Retinal pigment epithelial cell (primary cell): Measurements from ENCODE around the gene AMPD3.

Source experiments
- DNase-seq: peaks from one replicate; pipeline ENCODE4 v3.0.0-alpha.2; 2010; ENCODE audit warnings: low read depth
- H3K4me3 ChIP-seq: 2 replicates; pipeline ENCODE4 v1.5.1; 2011; ENCODE audit warnings: mild to moderate bottlenecking, low read length, control low read depth, moderate library complexity
- TF ChIP-seq, protein P1 (sequence below): conservative IDR thresholded peaks from 2 replicates; pipeline ENCODE4 v1.5.1; 2011; ENCODE audit warnings: low read depth, low read length, control low read depth, inconsistent platforms

AMPD3 gene

DNA sequence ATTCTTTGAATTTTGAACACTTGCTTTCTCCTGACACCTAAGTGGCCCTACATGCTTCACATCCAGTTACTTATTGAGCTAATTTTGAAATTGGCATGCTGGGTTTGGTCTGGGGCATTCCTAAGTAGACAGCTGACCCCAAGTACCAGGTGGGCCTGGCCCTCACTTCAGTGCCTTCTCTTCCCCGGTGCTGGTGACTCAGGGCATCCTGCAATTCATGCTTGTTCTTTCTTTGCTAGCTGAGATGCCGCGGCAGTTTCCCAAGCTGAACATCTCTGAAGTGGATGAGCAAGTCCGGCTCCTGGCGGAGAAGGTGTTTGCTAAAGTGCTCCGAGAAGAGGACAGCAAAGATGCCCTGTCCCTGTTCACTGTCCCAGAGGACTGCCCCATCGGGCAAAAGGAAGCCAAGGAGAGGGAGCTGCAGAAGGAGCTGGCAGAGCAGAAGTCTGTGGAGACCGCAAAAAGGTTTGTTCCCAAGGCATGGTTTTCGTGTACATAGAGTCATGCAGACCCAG, 6.3 kb downstream of the AMPD3 start:
- DNase-seq: no peak
- H3K4me3 ChIP-seq: no peak overlapping the region
- TF ChIP-seq, protein P1, sequence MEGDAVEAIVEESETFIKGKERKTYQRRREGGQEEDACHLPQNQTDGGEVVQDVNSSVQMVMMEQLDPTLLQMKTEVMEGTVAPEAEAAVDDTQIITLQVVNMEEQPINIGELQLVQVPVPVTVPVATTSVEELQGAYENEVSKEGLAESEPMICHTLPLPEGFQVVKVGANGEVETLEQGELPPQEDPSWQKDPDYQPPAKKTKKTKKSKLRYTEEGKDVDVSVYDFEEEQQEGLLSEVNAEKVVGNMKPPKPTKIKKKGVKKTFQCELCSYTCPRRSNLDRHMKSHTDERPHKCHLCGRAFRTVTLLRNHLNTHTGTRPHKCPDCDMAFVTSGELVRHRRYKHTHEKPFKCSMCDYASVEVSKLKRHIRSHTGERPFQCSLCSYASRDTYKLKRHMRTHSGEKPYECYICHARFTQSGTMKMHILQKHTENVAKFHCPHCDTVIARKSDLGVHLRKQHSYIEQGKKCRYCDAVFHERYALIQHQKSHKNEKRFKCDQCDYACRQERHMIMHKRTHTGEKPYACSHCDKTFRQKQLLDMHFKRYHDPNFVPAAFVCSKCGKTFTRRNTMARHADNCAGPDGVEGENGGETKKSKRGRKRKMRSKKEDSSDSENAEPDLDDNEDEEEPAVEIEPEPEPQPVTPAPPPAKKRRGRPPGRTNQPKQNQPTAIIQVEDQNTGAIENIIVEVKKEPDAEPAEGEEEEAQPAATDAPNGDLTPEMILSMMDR: no peak

DNA sequence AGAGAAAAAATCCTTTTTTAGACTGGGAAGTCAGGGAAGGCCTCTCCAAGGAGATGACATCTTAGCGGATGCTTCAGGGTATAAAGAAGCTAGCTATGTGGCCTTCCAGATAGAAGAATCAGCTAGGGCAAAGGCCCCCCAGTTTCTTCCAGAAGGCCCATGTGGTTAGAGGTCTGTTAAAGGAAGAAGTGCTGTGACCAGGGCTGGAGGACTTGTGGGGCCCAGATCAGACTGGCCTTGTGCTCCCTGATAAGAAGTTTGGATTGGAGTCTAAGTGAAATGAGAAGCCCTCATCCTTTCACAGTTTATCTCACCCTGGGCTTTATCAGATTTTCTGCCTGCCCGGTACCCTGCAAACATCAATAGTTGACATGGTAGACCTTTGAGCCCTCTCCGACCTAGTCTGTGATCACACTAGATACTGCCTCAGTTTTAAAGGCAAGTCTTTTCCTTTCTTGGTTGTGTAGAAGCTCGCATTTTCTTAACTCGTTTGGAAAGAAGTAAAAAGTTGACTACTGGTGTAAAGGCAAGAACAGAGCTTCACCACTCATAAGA, 7.8 kb downstream of the AMPD3 start:
- TF ChIP-seq, protein P1: no peak
- no peak for DNase-seq
- no peak overlapping the region for H3K4me3 ChIP-seq

DNA sequence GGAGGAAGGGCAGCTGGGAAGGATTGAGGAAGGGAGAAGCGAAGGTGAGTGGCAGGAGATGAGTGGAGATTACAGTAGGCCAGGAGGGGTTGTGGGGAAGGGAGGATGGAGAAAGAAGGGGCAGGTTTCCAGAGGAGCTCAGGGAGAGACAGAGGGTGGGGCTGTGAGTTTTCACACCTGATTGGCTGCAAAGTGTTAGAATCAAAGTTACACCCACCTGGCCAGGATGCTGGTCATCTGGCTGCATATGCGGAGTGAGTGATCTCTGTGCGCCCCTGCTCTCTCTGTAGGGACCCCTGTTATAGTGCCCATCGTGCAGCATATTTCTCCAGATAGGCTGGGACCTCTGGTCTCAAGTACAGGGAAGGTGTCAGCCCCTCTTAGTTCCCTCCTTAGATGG, 18.3 kb downstream of the AMPD3 start:
- TF ChIP-seq, protein P1: no peak
- H3K4me3 ChIP-seq: no peak overlapping the region
- no peak for DNase-seq

DNA sequence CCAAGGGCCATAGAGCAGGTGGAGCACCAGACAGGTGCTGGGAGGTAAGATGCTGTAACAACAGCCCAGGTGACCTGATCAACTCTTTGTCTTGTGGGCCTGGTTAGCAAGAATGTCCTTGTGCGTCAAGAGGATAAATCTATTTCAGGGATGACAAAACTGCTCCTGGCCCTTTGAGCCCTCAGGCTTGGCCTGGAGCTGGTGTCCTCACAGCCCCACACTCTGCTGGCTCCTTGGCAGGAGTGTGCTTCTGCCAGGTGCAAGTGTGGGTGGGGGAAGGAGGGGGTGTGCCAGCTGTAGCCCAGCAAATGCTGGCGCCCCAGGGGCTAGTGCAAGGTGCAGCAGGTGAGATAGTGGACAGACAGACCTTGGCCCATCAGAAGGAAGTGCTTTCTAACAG, 19.5 kb downstream of the AMPD3 start:
- TF ChIP-seq, protein P1: no peak
- no peak overlapping the region for H3K4me3 ChIP-seq
- DNase-seq: no peak

DNA sequence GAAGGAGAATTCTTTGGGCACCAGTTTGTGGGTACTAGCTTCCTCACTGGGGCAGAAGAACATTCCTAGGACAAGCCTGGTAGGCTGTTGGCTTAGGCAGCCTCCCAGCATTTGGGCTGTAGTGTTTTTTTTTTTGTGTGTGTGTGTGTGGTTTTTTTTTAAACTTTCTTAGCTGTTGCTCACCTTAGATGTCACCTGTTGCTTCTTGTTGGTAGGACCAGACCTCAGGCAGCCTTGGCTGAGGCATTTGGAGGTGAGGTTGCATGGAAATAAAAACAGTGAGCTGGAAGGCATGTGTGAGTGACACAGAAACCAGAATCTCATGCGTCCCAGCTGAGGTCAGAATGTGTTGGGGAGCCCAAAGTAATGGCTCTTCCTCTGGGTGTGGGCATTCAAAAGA, 21.3 kb downstream of the AMPD3 start:
- TF ChIP-seq, protein P1: no peak
- H3K4me3 ChIP-seq: no peak overlapping the region

DNA sequence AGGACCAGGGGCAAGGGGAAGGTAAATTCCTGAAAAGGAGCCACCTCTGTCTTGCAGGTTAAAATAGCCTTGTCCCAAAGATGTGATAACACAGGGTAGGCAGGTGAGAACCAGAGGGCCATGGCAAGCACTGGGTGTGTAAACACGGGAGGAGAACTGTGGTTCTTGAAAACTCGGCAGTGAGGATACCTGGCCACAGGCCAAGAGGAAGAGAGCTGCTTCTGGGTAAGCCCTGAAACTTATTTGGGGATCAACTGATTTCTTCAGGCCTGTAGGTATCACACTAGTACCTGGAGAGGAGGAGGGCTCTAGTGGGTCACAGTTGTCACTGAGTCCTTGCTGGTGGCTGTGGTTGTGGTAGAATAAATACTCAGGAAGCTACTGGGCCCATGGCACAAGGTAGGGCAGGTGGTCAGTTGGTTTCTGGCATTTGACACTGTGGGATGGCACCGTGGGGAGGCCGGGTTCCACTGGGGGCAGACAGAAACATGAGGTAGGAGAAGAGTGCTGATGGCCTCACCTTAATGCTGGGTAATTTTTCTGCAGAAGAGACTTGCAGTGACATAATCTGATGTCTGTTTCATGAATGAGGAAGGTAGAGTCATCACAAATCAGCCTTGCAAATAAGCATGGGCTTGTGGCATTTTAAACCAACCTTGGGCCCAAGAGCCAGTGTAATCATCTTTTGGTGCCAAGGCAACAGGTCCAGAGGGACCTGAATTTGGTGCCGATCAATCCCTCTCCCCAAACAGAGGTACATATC, 22.0 kb downstream of the AMPD3 start:
- TF ChIP-seq, protein P1: no peak
- H3K4me3 ChIP-seq: no peak overlapping the region
- no peak for DNase-seq

More for the DNA sequence above, 21.3 kb downstream of the AMPD3 start:
- DNase-seq: no peak

DNA sequence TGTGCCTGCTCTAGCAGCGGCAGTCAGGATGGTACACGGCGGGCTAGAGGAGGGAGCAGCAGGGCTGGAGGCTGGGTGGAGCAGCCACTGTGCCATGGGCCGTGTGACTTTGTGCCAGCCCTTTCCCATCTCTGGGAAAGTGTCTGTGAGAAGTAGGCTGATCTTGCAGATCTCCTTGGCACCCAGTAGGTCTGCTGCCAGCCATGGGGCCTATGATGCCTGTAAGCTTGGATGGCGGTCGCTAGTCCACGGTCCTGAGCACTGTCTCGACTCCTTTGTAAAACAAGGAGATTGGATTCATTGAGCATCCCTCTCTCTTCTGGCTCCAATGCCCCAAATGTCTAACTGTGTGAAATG, 22.6 kb downstream of the AMPD3 start:
- no peak overlapping the region for H3K4me3 ChIP-seq
- DNase-seq: no peak
- TF ChIP-seq, protein P1: no peak
